ACHN (cell line): ENCODE data around the gene EXTL2.
"Not testable (repeated sequence)": the region's sequence is repeated elsewhere in the genome, so short reads cannot be mapped to it uniquely, and the experiment has no call there.

Experiments
- DNase-seq: peaks from one replicate; pipeline ENCODE4 v3.0.0-alpha.2; 2015
- in situ Hi-C: cut with HindIII; loops from 2 replicates; pipeline ENCODE4 v1.10.0; 2017; ENCODE audit warnings: low sequenced_read_pairs, low pct_ligation_motif_present, low pct_unique_long_range_greater_than_20kb

Gene EXTL2

GRCh38 chr1:100905181-100905580 lies 10.5 kb upstream of the EXTL2 start:
- no peak for DNase-seq
- in situ Hi-C loops: loop anchor here (25.0 kb wide), 1 partner anchor 382 kb away; no protein-coding TSS in a partner anchor

GRCh38 chr1:100904528-100904927 lies 9.9 kb upstream of the EXTL2 start:
- DNase-seq: no peak
- in situ Hi-C loops: loop anchor here (25.0 kb wide), 1 partner anchor 383 kb away; no protein-coding TSS in a partner anchor

GRCh38 chr1:100903777-100904176 lies 9.1 kb upstream of the EXTL2 start:
- no peak for DNase-seq
- in situ Hi-C loops: loop anchor here (25.0 kb wide), 1 partner anchor 384 kb away; no protein-coding TSS in a partner anchor

- in situ Hi-C loops: loop anchor here (25.0 kb wide), 1 partner anchor 385 kb away; no protein-coding TSS in a partner anchor
- DNase-seq: no peak
Observed at GRCh38 chr1:100902365-100902764, 7.7 kb upstream of the EXTL2 start.

- DNase-seq: peak; percentile 61
Observed at GRCh38 chr1:100896481-100896982, 1.9 kb upstream of the EXTL2 start.

GRCh38 chr1:100895540-100896480 lies 1.2 kb upstream of the EXTL2 start, which contains the start of gene SLC30A7:
SLC30A7 (plus strand) TSS chr1:100896090; CDS start chr1:100896263, 173 bp downstream.
- in situ Hi-C loops: no loop called here
- DNase-seq: peak; percentile 89

More at GRCh38 chr1:100896481-100896982, 1.9 kb upstream of the EXTL2 start:
- in situ Hi-C loops: no loop called here

GRCh38 chr1:100893718-100894117 lies 924 bp downstream of the EXTL2 start:
- in situ Hi-C loops: no loop called here
- no peak for DNase-seq

GRCh38 chr1:100892554-100892953 lies 2.1 kb downstream of the EXTL2 start:
- in situ Hi-C loops: no loop called here
- no peak for DNase-seq

GRCh38 chr1:100891380-100891779 lies 3.3 kb downstream of the EXTL2 start:
- DNase-seq: no peak
- in situ Hi-C loops: no loop called here

- DNase-seq, in situ Hi-C loops: not testable (repeated sequence)
Observed at GRCh38 chr1:100889869-100890482, 4.7 kb downstream of the EXTL2 start.

GRCh38 chr1:100889007-100889406 lies 5.6 kb downstream of the EXTL2 start:
- in situ Hi-C loops, DNase-seq: not testable (repeated sequence)

- in situ Hi-C loops: no loop called here
- DNase-seq: peak; percentile 47
Observed at GRCh38 chr1:100883963-100884362, 10.7 kb downstream of the EXTL2 start.

GRCh38 chr1:100882698-100883097 lies 11.9 kb downstream of the EXTL2 start:
- in situ Hi-C loops: no loop called here
- DNase-seq: no peak

GRCh38 chr1:100881687-100882086 lies 13.0 kb downstream of the EXTL2 start:
- in situ Hi-C loops: no loop called here

GRCh38 chr1:100879422-100879821 lies 15.2 kb downstream of the EXTL2 start:
- in situ Hi-C loops: no loop called here

More at GRCh38 chr1:100881687-100882086, 13.0 kb downstream of the EXTL2 start:
- no peak for DNase-seq

GRCh38 chr1:100876291-100876690 lies 18.4 kb downstream of the EXTL2 start:
- DNase-seq: no peak
- in situ Hi-C loops: no loop called here

More at GRCh38 chr1:100879422-100879821, 15.2 kb downstream of the EXTL2 start:
- no peak for DNase-seq

- DNase-seq: no peak
- in situ Hi-C loops: no loop called here
Observed at GRCh38 chr1:100875228-100875627, 19.4 kb downstream of the EXTL2 start.

- in situ Hi-C loops: loop anchor here (25.0 kb wide), 2 partner anchors 262 to 412 kb away; no protein-coding TSS in a partner anchor
Observed at GRCh38 chr1:100874433-100874832, 20.2 kb downstream of the EXTL2 start.

GRCh38 chr1:100869996-100870395 lies 24.6 kb downstream of the EXTL2 start:
- in situ Hi-C loops: loop anchor here (25.0 kb wide), 2 partner anchors 258 to 408 kb away; no protein-coding TSS in a partner anchor
- DNase-seq: no peak

More at GRCh38 chr1:100874433-100874832, 20.2 kb downstream of the EXTL2 start:
- DNase-seq: no peak
